ENCODE data around the gene CNFN. TPM values are rescaled to one million over a fixed set of nuclear protein-coding genes. Genes with fewer than 3 reads are reported as not detected.

Gene CNFN
- total and polyA plus RNA-seq, 8 donors: 2.0 to 395 (median 5.1) TPM; not detected in 4

DNA sequence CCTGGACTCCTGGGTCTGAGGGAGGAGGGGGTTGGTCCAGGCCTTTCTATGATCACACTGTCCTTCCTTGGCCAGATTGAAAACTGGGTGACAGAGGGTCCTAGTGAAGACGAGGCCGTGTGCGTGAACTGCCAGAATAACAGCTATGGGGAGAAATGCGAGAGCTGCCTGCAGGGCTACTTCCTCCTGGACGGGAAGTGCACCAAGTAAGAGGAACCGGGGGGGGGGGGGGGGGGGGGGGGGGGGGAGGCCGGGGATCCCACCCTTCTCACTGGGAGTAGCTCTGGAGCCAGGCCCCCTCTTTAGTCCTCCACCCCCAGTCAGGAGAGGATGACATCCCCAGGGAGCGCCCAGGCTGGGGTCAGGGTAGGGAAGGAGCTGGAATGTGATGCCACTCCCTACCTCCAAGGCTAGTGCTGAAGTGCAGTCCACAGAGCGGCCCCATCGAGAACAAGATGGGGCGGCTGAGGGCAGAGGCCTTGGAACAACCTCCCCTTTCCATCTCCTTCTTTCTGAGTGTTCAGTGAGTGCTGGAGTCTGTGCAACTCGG, 19.4 kb downstream of the CNFN start:
- peaks cover 4 to 68% (median 40%) of the 10 kb centered on the region in 4 donors for H3K36me3 ChIP-seq
- intact Hi-C loops (cut with DNase I; ENCODE audit: low total_unique reads): no loop called here
- H3K9me3 ChIP-seq: no peaks in the 10 kb centered on the region
- H3K4me1 ChIP-seq: peaks cover 0 to 5% (median 0%) of the 10 kb centered on the region in 4 donors
- WGBS, 5 donors: 63 to 93% (median 85%) methylated on average over 9 to 12 of the region's 12 CpGs
- no peak overlapping the region for H3K27ac ChIP-seq
- TF ChIP-seq POLR2AphosphoS5 (IDR thresholded peaks at IDR 0.05): no peak
- TF ChIP-seq EP300 (IDR thresholded peaks at IDR 0.05): no peak
- TF ChIP-seq CTCF (IDR thresholded peaks at IDR 0.05): no peak
- TF ChIP-seq POLR2A (IDR thresholded peaks at IDR 0.05): no peak
- H3K27me3 ChIP-seq: no peaks in the 10 kb centered on the region
- peak in 1 of 2 donors; percentile 45 for DNase-seq
- H3K4me3 ChIP-seq: no peak overlapping the region

- no peak for TF ChIP-seq POLR2AphosphoS5 (IDR thresholded peaks at IDR 0.05)
- TF ChIP-seq POLR2A (IDR thresholded peaks at IDR 0.05): no peak
- TF ChIP-seq EP300 (IDR thresholded peaks at IDR 0.05): no peak
- no peak for TF ChIP-seq CTCF (IDR thresholded peaks at IDR 0.05)
- Histone ChIP-seq H3K27ac (no peak overlapping the region), H3K9me3 (no peaks in the 10 kb centered on the region), H3K36me3 (peaks cover 0 to 62% (median 34%) of the 10 kb centered on the region in 4 donors), H3K4me1 (peaks cover 0 to 7% (median 0%) of the 10 kb centered on the region in 4 donors), H3K27me3 (no peaks in the 10 kb centered on the region), H3K4me3 (no peak overlapping the region)
- intact Hi-C loops (cut with DNase I; ENCODE audit: low total_unique reads): no loop called here
- 56 to 73% (median 66%) methylated on average over 8 to 9 of the region's 9 CpGs for WGBS, 5 donors
- DNase-seq: no peak
These were observed 20.0 kb downstream of the CNFN start for GRCh38 chr19:42370068-42370520.

DNA sequence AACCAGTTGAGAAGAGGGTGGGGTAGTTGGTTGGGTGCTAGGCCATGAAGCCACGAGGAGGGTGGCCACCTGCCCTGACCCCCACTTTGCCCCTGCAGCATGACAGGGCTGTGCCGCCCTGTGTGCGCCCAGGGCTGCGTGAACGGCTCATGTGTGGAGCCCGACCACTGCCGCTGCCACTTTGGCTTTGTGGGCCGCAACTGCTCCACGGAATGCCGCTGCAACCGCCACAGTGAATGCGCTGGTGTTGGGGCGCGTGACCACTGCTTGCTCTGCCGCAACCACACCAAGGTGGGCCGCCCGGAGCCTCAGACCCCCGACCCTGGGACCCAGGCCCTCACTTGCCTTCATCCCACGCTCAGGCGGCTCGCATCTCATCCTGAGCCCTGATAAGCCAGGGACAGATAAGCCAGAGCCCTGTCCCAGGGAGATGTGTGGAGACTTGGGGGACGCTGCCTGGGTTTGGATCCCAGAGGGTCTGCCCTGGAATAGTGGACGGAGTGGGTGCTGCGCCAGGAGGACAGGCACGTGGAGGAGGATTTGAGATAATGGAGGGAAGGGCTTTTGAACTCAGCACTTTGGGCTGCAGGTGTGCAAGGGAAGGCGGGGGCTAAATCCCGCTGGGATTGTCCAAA, 20.5 kb downstream of the CNFN start:
- no peak overlapping the region for H3K27ac ChIP-seq
- no peaks in the 10 kb centered on the region for H3K27me3 ChIP-seq
- intact Hi-C loops (cut with DNase I; ENCODE audit: low total_unique reads): no loop called here
- H3K9me3 ChIP-seq: no peaks in the 10 kb centered on the region
- TF ChIP-seq CTCF (IDR thresholded peaks at IDR 0.05) (no peak), EP300 (IDR thresholded peaks at IDR 0.05) (no peak), POLR2A (IDR thresholded peaks at IDR 0.05) (no peak), POLR2AphosphoS5 (IDR thresholded peaks at IDR 0.05) (no peak)
- H3K4me3 ChIP-seq: no peak overlapping the region
- DNase-seq: no peak
- 88 to 93% (median 92%) methylated on average over 9 to 27 of the region's 27 CpGs for WGBS, 5 donors
- peaks cover 0 to 60% (median 29%) of the 10 kb centered on the region in 4 donors for H3K36me3 ChIP-seq
- peaks cover 0 to 12% (median 0%) of the 10 kb centered on the region in 4 donors for H3K4me1 ChIP-seq

- Histone ChIP-seq H3K27me3 (no peaks in the 10 kb centered on the region), H3K4me3 (no peak overlapping the region), H3K4me1 (peaks cover 0 to 13% (median 0%) of the 10 kb centered on the region in 4 donors), H3K36me3 (peaks cover 0 to 60% (median 29%) of the 10 kb centered on the region in 4 donors), H3K9me3 (peaks cover 0 to 6% (median 0%) of the 10 kb centered on the region in 4 donors), H3K27ac (no peak overlapping the region)
- no peak for DNase-seq
- TF ChIP-seq POLR2A (IDR thresholded peaks at IDR 0.05): no peak
- TF ChIP-seq EP300 (IDR thresholded peaks at IDR 0.05): no peak
- no peak for TF ChIP-seq POLR2AphosphoS5 (IDR thresholded peaks at IDR 0.05)
- no peak for TF ChIP-seq CTCF (IDR thresholded peaks at IDR 0.05)
- intact Hi-C loops (cut with DNase I; ENCODE audit: low total_unique reads): no loop called here
- WGBS, 5 donors: 90 to 97% (median 96%) methylated on average over 15 of the region's 15 CpGs
These were observed 21.3 kb downstream of the CNFN start for GRCh38 chr19:42368765-42369164.

Data from stomach (tissue), 9 donors.